Neural progenitor cell (in vitro differentiated cells): ENCODE results near the gene ANKS3. TPM values are rescaled to one million over a fixed set of nuclear protein-coding genes. Genes with fewer than 3 reads are reported as not detected.

Experiments used
- DNase-seq: peaks from one replicate; pipeline ENCODE4 v3.0.0-alpha.2; 2016; ENCODE audit warnings: low spot score
- H2AFZ ChIP-seq: fragments of 200-600 bp; sonication (generic); replicated peaks from 2 replicates; pipeline ENCODE4 v1.6.1; 2016; ENCODE audit warnings: antibody characterized with exemption
- H3F3A ChIP-seq: fragments of 200-600 bp; sonication (generic); 2 replicates; pipeline ENCODE4 v1.6.1; 2016; ENCODE audit warnings: antibody characterized with exemption, low read depth
- H3K27ac ChIP-seq: fragments of 200-600 bp; sonication (generic); 2 replicates; pipeline ENCODE4 v1.5.1; 2016; ENCODE audit warnings: mild to moderate bottlenecking
- H3K27me3 ChIP-seq: fragments of 200-600 bp; sonication (generic); 2 replicates; pipeline ENCODE4 v1.6.1; 2016; ENCODE audit warnings: mild to moderate bottlenecking, moderate library complexity
- H3K36me3 ChIP-seq: fragments of 200-600 bp; sonication (generic); 2 replicates; pipeline ENCODE4 v1.5.1; 2016
- H3K4me1 ChIP-seq: fragments of 200-600 bp; sonication (generic); 2 replicates; pipeline ENCODE4 v1.6.1; 2016; ENCODE audit warnings: mixed run types
- H3K4me2 ChIP-seq: fragments of 200-600 bp; sonication (generic); 2 replicates; pipeline ENCODE4 v1.6.1; 2016
- H3K4me3 ChIP-seq: fragments of 200-600 bp; sonication (generic); 2 replicates; pipeline ENCODE4 v1.5.1; 2016
- H3K79me2 ChIP-seq: fragments of 200-600 bp; sonication (generic); 2 replicates; pipeline ENCODE4 v1.6.1; 2016; ENCODE audit warnings: low read depth
- H3K9ac ChIP-seq: fragments of 200-600 bp; sonication (generic); 2 replicates; pipeline ENCODE4 v1.6.1; 2016
- H3K9me3 ChIP-seq: fragments of 200-600 bp; sonication (generic); 2 replicates; pipeline ENCODE4 v1.5.1; 2016; ENCODE audit warnings: low read depth
- H4K20me1 ChIP-seq: fragments of 200-600 bp; sonication (generic); 2 replicates; pipeline ENCODE4 v1.6.1; 2016; ENCODE audit warnings: low read depth
- H3K27ac Mint-ChIP-seq: 3 replicates; pipeline ENCODE4 v1.8.0; 2021; ENCODE audit warnings: mixed read lengths
- H3K27me3 Mint-ChIP-seq: 2 replicates; pipeline ENCODE4 v1.8.0; 2022; ENCODE audit warnings: low read depth, mild to moderate bottlenecking, inconsistent platforms, moderate library complexity, mixed read lengths; ENCODE audit not compliant: insufficient read depth
- H3K36me3 Mint-ChIP-seq: 3 replicates; pipeline ENCODE4 v1.8.0; 2021; ENCODE audit warnings: mixed read lengths
- H3K4me1 Mint-ChIP-seq: 3 replicates; pipeline ENCODE4 v1.8.0; 2021; ENCODE audit warnings: mixed read lengths
- H3K4me3 Mint-ChIP-seq: 3 replicates; pipeline ENCODE4 v1.8.0; 2021; ENCODE audit warnings: mild to moderate bottlenecking, moderate library complexity, mixed read lengths
- H3K9me3 Mint-ChIP-seq: 3 replicates; pipeline ENCODE4 v1.8.0; 2020; ENCODE audit warnings: mixed read lengths
- EZH2 ChIP-seq: fragments of 200-600 bp; sonication (generic); IDR thresholded peaks from 2 replicates; pipeline ENCODE4 v1.6.1; 2017; ENCODE audit warnings: antibody characterized with exemption, mild to moderate bottlenecking, moderate library complexity
- EZH2phosphoT487 ChIP-seq: fragments of 200-600 bp; sonication (generic); IDR thresholded peaks from 2 replicates; pipeline ENCODE4 v1.6.1; 2017; ENCODE audit warnings: antibody characterized with exemption
- total RNA-seq: library from RNA; depleted of rRNA; stranded (reverse); fragments of >200 nt; gene quantifications from 2 replicates; pipeline ENCODE4 v1.2.3, GENCODE V29; 2015; ENCODE audit warnings: low replicate concordance
- TF ChIP-seq, protein P1 (sequence below): fragments of 200-600 bp; sonication (generic); IDR thresholded peaks from 2 replicates; pipeline ENCODE4 v1.5.1; 2017; ENCODE audit warnings: antibody characterized with exemption, mild to moderate bottlenecking

ANKS3 gene
- total RNA-seq, 1 donor from 2014 or later = 20.6 TPM

DNA sequence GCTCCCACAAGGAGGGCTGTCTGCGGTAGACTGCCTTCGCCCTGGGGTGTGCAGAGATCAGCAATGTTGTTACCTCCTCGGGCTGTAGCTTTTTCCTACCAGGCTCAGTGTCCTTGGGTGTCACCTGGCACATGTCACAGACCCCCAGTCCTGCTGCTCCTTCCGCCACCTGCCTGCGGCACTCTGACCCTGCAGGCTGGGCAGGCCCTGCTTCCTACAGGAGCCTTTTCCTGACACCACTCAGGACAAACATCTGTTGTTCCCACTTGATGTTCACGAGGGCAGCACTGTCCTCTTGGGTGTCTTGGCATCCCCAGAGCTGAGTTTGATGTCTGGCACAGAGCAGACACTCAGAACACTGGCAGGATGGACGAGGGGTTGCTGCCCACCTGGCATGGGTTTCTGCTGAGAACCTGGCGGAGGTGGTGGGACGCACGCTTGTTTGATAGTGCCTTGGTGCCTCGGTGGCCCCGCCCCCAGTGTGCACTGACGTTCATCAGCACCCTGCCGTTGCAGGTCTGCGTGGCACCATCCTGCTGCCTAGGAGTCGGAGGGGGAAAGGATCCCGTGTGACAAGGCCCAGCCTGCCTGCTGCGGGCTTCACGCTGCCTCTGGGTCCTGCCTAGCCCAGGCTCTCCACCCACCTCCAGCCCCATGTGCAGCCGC, 67.4 kb downstream of the ANKS3 start:
- H3K27ac ChIP-seq = no peak overlapping the region

DNA sequence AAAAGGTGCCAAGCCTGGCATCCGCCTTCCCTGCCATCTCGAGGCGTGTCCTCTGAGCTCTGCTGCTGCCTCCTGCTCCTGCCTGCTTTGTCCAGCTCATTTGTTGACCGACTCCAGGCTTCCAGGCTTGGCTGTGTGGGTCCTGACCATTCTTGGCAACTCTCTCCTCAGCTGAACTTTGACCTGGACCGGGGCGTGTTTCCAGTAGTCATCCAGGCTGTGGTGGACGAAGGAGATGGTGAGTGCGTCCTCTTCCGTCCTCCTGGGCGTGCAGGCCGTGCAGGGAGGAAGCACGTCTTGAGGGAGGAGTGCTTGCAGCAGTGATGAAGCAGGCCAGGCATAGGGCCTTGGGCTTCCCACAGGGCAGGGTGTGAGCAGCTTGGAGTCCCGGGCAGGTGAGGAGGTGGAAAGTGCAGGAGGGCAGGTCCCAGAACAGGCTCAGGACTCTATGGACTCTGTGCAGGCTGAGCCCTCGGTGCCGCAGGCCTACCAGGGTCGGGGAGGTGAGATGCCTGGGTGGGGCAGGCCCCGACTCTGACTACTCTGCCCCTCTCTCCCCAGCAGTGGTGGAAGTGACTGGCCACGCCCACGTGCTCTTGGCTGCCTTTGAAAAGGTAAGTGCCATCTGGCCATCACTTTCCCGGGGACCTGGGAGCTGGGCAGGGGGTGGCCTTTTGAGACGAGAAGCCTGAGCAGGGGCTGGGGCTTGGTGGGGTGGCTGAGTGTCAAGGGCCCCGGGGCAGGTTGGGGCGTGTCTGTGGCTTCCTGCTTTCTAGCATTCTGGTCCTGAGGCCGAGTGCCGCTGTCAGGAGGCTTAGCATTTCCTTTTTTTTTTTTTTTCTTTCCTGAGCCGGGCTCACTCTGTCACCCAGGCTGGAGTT, 69.3 kb downstream of the ANKS3 start:
- no peak overlapping the region for H3K9ac ChIP-seq
- H3K36me3 Mint-ChIP-seq = peaks cover 14% of the 10 kb centered on the region
- H3K27me3 Mint-ChIP-seq = peaks cover 5% of the 10 kb centered on the region
- no peak for DNase-seq
- H3K9me3 ChIP-seq = no peaks in the 10 kb centered on the region
- H3K4me3 Mint-ChIP-seq = no peak overlapping the region
- H3K27ac Mint-ChIP-seq = no peak overlapping the region
- no peaks in the 10 kb centered on the region for H3K36me3 ChIP-seq
- no peaks in the 10 kb centered on the region for H3F3A ChIP-seq
- H3K27me3 ChIP-seq = no peaks in the 10 kb centered on the region
- peaks cover 13% of the 10 kb centered on the region for H3K4me1 Mint-ChIP-seq
- no peak overlapping the region for H3K4me3 ChIP-seq
- H3K4me2 ChIP-seq = no peak overlapping the region
- H2AFZ ChIP-seq = no peak overlapping the region
- peaks cover 4% of the 10 kb centered on the region for H4K20me1 ChIP-seq
- H3K9me3 Mint-ChIP-seq = no peaks in the 10 kb centered on the region
- no peak for TF ChIP-seq EZH2phosphoT487
- TF ChIP-seq, protein P1, sequence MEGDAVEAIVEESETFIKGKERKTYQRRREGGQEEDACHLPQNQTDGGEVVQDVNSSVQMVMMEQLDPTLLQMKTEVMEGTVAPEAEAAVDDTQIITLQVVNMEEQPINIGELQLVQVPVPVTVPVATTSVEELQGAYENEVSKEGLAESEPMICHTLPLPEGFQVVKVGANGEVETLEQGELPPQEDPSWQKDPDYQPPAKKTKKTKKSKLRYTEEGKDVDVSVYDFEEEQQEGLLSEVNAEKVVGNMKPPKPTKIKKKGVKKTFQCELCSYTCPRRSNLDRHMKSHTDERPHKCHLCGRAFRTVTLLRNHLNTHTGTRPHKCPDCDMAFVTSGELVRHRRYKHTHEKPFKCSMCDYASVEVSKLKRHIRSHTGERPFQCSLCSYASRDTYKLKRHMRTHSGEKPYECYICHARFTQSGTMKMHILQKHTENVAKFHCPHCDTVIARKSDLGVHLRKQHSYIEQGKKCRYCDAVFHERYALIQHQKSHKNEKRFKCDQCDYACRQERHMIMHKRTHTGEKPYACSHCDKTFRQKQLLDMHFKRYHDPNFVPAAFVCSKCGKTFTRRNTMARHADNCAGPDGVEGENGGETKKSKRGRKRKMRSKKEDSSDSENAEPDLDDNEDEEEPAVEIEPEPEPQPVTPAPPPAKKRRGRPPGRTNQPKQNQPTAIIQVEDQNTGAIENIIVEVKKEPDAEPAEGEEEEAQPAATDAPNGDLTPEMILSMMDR = no peak
- no peak for TF ChIP-seq EZH2
- no peak overlapping the region for H3K27ac ChIP-seq
- no peaks in the 10 kb centered on the region for H3K79me2 ChIP-seq
- H3K4me1 ChIP-seq = no peaks in the 10 kb centered on the region

More for the DNA sequence above, 67.4 kb downstream of the ANKS3 start:
- H3K9me3 Mint-ChIP-seq = no peaks in the 10 kb centered on the region
- no peaks in the 10 kb centered on the region for H3K36me3 ChIP-seq
- H3K4me2 ChIP-seq = no peak overlapping the region
- DNase-seq = no peak
- H2AFZ ChIP-seq = no peak overlapping the region
- peaks cover 4% of the 10 kb centered on the region for H4K20me1 ChIP-seq
- H3K4me1 Mint-ChIP-seq = peaks cover 3% of the 10 kb centered on the region
- no peak for TF ChIP-seq EZH2phosphoT487
- TF ChIP-seq, protein P1 = peak; percentile 7
- H3F3A ChIP-seq = no peaks in the 10 kb centered on the region
- no peak overlapping the region for H3K4me3 ChIP-seq
- no peaks in the 10 kb centered on the region for H3K27me3 ChIP-seq
- no peak overlapping the region for H3K4me3 Mint-ChIP-seq
- H3K4me1 ChIP-seq = no peaks in the 10 kb centered on the region
- H3K36me3 Mint-ChIP-seq = peaks cover 14% of the 10 kb centered on the region
- H3K9ac ChIP-seq = no peak overlapping the region
- H3K27me3 Mint-ChIP-seq = peaks cover 5% of the 10 kb centered on the region
- no peaks in the 10 kb centered on the region for H3K79me2 ChIP-seq
- no peaks in the 10 kb centered on the region for H3K9me3 ChIP-seq
- no peak overlapping the region for H3K27ac Mint-ChIP-seq

DNA sequence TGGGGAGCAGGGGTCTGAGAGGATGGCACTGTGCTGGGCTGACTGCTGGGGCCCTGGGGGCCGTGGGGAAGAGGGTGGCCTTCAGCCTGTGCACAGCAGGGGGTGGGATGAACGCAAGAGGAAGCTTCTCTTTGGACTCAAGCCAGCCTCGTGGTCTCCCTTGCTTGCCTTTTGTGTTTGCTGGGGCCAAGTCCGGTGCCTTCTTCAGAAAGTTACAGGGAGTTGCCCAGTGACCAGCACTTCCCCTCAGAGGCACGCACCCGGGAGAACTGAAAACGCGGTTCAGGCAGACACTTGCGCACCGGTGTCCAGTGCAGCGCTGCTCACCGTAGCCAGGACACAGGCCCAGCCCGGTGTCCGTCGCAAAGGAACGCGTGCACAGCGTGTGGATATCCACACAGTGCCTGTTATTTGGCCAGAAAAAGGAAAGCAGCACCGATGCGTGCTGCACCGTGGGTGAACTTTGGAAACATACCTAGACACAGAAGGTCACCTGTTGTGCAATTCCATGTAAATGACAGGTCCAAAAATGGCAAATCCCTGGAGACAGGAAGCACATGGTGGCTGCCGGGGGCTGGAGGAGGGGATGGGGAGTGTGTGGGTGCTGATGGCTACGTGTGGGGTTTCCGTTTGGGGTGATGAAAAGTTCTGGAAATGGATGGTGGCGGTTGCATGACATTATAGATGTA, 70.2 kb downstream of the ANKS3 start:
- no peak overlapping the region for H3K9ac ChIP-seq
- no peaks in the 10 kb centered on the region for H3F3A ChIP-seq
- H3K4me1 ChIP-seq = no peaks in the 10 kb centered on the region
- peaks cover 5% of the 10 kb centered on the region for H3K27me3 Mint-ChIP-seq
- no peak for DNase-seq
- peaks cover 18% of the 10 kb centered on the region for H3K4me1 Mint-ChIP-seq
- H3K9me3 Mint-ChIP-seq = no peaks in the 10 kb centered on the region
- H2AFZ ChIP-seq = no peak overlapping the region
- no peaks in the 10 kb centered on the region for H3K27me3 ChIP-seq
- H3K36me3 ChIP-seq = no peaks in the 10 kb centered on the region
- peaks cover 10% of the 10 kb centered on the region for H3K36me3 Mint-ChIP-seq
- H4K20me1 ChIP-seq = peaks cover 4% of the 10 kb centered on the region
- no peak overlapping the region for H3K4me3 ChIP-seq
- no peak overlapping the region for H3K27ac Mint-ChIP-seq
- H3K9me3 ChIP-seq = no peaks in the 10 kb centered on the region
- no peak for TF ChIP-seq EZH2phosphoT487
- no peak overlapping the region for H3K4me3 Mint-ChIP-seq
- H3K27ac ChIP-seq = no peak overlapping the region
- H3K4me2 ChIP-seq = no peak overlapping the region
- no peaks in the 10 kb centered on the region for H3K79me2 ChIP-seq
